NCI-H524 treated with DMSO at 0.1 percent for 48 hours (cell line): Measurements from ENCODE around the gene FTMT.
"Not testable (repeated sequence)": the region's sequence is repeated elsewhere in the genome, so short reads cannot be mapped to it uniquely, and the experiment has no call there.

Experiments used
- DNase-seq: peaks from one replicate; lab custom pipeline; 2025; lab: John Stamatoyannopoulos, UW

Gene FTMT

GRCh38 chr5:121851643-121852574 lies at the start of gene FTMT:
TSS of gene FTMT (plus strand) at chr5:121851882. CDS start at chr5:121851964, 82 bp downstream.
- no peak for DNase-seq

DNA sequence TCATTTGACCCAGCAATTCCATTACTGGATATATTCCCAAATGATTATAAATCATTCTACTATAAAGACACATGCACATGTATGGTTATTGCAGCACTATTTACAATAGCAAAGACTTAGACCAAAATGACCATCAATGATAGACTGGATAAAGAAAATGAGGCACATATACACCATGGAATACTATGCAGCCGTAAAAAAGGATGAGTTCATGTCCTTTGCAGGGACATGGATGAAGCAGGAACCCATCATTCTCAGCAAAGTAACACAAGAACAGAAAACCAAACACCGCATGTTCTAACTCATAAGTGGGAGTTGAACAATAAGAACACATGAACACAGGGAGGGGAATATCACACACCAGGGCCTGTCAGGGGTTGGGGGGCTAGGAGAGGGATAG lies 46.4 kb upstream of the FTMT start:
- DNase-seq, result not testable (repeated sequence)

DNA sequence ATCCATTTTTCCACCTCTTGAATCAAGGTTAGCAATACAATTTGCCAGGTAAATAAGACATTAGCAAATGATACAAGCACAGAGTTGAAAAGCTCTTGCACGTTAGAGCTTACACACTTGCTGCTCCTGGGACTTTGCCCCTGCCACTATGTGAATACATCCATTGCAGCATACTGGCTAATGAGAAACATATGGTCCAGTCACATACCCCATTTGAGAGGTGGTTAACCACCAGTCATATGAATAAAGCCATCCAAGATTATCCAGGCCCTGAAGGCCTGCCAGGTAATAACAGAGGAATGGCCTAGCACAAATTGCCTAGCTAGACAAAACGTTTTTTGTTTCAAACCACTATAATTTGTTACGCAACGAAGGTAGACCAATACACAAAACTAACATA lies 45.8 kb upstream of the FTMT start:
- DNase-seq, result no peak

DNA sequence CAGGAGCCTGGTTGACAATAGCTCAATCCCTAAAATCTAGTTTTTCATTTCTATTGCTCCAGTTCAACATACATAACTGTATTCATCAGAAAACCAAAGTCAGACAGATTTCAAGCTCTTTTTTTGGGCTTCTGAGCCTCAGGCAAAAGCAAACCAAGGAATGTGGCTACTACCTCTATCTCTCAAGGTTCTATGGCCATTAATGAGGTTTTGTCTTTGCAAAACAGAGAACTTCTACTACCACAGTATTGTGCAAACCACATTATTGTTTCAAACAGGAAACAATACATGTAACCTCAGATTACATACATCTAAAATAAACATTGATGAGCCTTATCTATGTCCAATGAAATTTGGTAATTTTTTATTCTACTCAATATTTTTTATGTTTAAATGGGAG lies 35.5 kb upstream of the FTMT start:
- no peak for DNase-seq

DNA sequence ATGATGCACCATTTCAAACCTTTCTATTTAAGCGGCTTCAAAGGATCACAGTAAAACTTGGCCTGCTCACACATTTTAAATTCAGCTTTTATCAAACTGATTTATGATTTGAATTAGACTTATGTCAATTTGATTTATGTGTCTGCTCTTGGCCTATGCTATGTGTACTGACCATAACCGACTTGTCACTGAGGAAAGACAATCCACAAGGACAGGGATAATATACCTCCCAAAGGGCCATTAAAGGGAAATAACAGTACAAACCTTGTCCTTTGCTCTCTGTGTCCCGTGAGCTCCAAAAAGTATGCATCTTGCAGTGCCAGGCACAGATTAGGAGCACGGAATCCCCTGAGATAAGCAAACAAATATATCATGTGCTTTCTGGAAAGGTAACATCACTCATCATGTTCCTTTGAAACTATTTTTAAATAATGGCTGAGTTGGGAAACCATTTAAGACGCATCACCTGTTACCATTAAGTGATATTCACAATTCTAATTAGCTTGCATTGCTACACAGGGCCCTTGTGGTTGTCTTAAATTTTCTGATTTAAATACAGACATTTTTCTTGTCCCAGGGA lies 31.9 kb upstream of the FTMT start:
- DNase-seq, result no peak

GRCh38 chr5:121833617-121834016 lies 18.1 kb upstream of the FTMT start:
- DNase-seq, result no peak

DNA sequence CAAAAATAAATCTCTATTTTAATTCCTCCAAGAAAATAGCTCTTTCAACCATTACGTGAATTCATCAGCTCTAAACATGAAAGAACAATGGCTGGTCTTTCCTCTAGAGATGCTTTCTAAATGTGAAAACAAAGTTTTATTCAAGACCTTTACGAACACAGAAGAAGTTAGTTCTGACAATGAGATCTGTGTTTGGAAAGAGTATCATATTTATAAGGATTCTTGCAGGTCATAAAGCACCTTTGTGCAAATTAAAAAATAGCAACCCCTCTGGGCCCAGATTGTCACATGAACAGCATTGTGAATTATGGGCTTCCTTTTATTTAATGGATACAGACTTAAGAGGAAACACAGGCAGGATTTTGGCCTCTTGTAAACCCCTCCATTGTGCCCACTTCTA lies 17.7 kb upstream of the FTMT start:
- no peak for DNase-seq

GRCh38 chr5:121841892-121842291 lies 9.8 kb upstream of the FTMT start:
- DNase-seq, result no peak

GRCh38 chr5:121850272-121850671 lies 1.4 kb upstream of the FTMT start:
- DNase-seq, result no peak

GRCh38 chr5:121853850-121854249 lies 2.2 kb downstream of the FTMT start:
- no peak for DNase-seq

GRCh38 chr5:121862801-121863200 lies 11.1 kb downstream of the FTMT start:
- DNase-seq, result no peak

DNA sequence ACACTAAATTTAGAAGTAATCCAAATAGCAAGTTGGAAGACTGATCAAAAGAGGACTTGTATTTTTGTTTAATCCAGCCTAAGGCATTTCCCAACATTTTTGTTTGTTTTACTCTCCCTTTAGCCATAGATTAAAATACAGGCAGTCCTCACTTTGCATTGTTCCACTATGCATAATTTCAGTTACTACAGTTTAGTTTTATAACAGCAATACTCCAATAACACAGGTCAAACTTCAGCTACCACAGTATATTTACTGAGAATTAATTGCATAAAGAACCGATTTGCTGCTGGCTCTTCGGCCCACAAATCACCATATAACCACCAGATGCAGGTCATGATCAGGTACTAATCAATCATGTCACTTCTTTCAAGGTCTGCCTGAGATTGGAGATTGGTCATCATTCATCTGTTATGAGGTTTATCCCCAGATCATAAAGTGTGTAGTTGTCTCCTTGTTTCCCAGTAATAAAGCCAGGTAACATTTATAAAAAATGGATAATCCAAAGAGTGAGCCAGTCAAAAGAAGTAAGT lies 12.1 kb downstream of the FTMT start:
- no peak for DNase-seq

DNA sequence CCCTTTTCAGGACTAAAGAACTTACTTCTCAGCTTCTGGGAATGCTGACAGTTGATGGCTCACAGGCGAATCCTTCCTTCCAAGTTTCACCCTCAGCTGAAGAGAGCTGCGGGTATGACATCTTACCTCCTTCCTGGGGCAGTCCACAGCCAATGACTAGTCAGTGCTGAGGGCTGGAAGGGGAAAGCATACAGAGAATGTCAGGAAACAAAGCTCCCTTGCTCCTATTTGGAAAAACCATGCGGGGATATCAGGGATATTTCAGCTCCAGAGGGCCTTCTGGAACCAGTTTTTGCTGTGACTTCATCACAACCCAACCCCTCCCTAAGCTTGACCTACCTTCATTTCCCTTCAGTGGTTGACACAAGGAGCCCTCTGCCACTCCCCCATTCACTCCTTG lies 15.7 kb downstream of the FTMT start:
- DNase-seq, result no peak

DNA sequence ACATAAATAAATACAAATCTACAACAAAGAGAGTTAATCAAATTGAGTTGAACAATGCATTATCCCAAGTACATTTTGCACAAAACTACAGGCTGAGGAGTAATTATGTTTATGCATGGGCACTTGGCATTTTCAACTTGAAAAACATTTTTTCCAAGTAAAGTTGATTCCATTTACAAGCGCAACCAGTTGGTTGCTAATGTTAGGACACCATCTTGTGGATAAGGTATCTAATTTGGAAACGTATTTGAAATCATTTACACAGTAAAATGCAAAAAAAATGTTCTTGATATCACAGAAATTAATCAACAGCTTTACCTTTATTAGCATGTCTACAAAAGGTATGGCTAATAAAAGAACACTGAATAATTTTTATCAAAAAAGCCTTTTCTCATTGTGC lies 18.8 kb downstream of the FTMT start:
- DNase-seq, result no peak

DNA sequence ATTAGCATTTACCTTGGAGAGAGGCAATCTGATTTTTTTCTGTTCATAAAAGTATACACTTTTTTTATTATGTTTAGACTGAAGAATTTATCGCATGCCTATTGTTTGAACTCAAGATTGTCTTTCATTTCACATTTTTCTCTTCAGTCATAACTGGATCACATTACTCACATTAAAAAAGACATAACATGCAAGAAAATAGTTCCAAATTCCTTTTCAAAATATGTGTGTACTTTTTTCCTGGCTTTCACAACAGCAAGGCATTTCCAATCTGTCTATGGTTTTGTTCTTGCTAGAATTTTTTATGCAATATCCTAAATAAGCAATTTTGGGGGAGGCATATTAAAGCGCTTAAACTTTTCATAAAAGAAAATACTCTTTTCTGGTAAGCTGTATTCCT lies 21.2 kb downstream of the FTMT start:
- DNase-seq, result no peak

GRCh38 chr5:121873409-121873808 lies 21.7 kb downstream of the FTMT start:
- DNase-seq, result no peak

GRCh38 chr5:121885630-121886029 lies 33.9 kb downstream of the FTMT start:
- no peak for DNase-seq

DNA sequence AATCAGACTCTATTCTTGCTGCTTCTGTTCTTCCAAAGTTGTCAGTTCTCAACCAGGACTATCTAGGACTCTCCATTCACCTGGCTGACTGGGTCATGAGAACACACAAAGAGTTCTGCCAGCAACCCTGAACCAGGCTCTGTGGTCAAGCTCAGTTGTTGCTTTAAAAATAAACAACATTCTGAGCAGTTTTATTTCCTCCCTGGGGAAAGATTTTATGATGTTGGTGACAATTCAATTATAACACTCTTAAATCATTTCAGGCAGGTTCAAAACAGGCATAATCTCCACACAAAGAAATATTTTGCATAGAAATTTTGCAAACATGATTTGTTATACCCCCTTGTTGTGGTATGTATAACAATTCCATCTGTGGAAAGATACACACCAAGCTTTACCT lies 36.0 kb downstream of the FTMT start:
- DNase-seq, result no peak

GRCh38 chr5:121890297-121890858 lies 38.7 kb downstream of the FTMT start:
- DNase-seq, result no peak

- DNase-seq, result no peak
These were observed 45.7 kb downstream of the FTMT start for GRCh38 chr5:121897341-121897740.

DNA sequence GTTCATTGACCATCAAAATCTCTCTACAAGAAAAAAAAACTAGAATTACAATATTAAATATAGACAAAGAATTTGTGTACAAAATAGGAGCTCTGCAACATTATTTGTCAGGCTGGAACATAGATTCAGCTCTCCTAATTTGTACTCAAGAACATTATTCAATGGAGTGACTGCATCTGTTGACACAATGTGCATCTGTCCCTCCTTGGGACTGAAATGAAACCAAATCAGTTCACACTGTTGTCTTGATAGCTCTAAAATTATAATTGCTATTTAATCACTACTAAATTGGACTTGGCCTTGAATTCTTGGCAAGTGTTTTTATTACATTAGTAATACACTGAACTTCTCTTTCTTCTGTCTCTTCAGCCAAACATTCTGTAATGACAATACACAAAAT lies 47.7 kb downstream of the FTMT start:
- no peak for DNase-seq
